ENCODE results near the gene RARRES2. TPM values are rescaled to one million over a fixed set of nuclear protein-coding genes. Genes with fewer than 3 reads are reported as not detected.

Gene RARRES2
- total RNA-seq, 4 donors from 2014 or later: 12.8 to 23.4 (median 16.5) TPM

DNA sequence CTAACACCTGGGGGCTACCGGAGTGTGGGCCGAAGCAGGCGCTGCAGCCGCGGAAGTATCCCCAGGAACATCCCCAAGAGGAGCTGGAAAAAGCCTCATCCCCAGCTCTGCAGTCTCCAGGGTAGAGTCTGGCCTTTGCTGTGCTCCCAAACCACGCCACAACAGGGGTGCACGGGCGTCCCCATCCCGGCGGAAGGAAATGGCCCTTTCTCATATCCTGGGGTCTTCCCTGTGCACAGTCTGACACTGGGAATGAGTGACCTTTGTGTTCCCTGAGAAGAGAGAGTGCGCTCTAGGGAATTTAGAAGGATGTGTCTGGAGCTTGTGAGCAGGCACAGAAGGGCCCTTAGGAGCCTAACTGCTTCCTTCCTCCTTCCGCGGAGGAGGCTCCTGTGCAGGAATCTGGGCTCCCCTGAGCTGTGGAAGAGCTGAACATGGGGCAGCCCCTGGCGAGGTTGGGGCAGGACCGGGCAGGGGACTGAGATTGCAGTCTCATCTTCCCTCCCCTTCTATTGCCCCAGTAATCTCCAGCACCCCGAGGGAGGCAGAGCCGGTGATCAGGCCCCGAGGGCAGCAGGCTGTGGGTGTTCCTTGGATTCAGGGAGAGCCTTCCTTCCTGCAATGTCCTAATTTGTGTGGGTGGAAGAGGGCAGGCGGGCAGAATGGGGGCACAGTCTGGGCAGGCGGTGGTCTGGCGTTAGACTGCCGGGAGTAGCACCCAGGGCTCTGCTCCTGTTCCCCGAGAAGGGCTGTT lies 28.5 kb upstream of the RARRES2 start:
- Histone ChIP-seq H3K27ac (peak overlapping the region; percentile 93), H3K9me3 (no peaks in the 10 kb centered on the region), H3K27me3 (no peaks in the 10 kb centered on the region), H3K36me3 (peaks cover 32% of the 10 kb centered on the region), H3K4me1 (peaks cover 58% of the 10 kb centered on the region), H3K4me3 (peak overlapping the region; percentile 75)
- DNase-seq (ENCODE audit: low spot score in 2 of 2): no peak
- 38% methylated on average over 20 of the region's 23 CpGs for WGBS
- TF ChIP-seq, protein P1, sequence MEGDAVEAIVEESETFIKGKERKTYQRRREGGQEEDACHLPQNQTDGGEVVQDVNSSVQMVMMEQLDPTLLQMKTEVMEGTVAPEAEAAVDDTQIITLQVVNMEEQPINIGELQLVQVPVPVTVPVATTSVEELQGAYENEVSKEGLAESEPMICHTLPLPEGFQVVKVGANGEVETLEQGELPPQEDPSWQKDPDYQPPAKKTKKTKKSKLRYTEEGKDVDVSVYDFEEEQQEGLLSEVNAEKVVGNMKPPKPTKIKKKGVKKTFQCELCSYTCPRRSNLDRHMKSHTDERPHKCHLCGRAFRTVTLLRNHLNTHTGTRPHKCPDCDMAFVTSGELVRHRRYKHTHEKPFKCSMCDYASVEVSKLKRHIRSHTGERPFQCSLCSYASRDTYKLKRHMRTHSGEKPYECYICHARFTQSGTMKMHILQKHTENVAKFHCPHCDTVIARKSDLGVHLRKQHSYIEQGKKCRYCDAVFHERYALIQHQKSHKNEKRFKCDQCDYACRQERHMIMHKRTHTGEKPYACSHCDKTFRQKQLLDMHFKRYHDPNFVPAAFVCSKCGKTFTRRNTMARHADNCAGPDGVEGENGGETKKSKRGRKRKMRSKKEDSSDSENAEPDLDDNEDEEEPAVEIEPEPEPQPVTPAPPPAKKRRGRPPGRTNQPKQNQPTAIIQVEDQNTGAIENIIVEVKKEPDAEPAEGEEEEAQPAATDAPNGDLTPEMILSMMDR (IDR thresholded peaks at IDR 0.05): no peak
- TF ChIP-seq EP300 (IDR thresholded peaks at IDR 0.05) (no peak), POLR2A (IDR thresholded peaks at IDR 0.05) (no peak), POLR2AphosphoS5 (IDR thresholded peaks at IDR 0.05) (no peak)

DNA sequence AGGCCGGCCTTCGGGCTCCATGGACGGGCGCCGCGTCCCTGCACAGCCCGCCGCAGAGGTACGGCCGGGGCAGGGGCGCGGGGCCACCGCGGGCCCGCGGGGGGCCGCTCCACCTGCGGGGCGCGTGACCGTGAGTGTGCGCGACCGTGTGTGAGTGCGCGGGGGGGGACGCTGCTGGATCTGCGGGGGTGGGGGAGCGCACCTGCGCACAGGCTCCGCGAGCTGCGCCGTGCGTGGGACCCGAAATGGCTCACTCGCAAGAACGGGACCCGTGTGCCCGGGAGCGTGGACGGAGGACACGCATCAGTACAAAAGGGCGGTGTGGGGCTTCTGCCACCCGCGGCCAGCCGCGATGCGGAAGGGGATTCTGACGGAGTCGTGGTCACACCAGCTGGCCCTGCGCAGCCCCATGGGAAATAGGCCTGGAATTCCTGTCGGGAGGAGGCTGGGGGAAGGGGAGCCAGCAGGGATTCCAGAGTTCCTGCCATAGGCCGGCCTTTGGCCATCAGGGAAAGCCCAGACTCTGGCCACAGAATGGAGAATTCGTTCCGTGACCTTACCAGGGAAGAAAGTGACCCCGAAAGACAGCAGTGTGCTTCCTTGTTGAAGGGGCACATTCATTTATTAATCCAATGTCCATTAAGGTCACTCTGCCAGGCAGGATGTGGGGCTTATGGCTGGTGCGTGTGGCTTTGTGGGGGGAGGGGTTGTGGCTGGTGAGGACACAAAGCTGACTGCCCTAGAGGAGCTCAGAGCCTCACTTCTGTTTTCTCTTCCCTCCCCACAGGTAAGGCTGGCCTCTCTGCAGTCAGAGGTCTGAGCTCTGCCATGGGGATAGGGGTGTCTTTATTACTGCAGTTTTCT lies 27.7 kb upstream of the RARRES2 start:
- peaks cover 56% of the 10 kb centered on the region for H3K4me1 ChIP-seq
- no peaks in the 10 kb centered on the region for H3K9me3 ChIP-seq
- peak overlapping the region; percentile 75 for H3K4me3 ChIP-seq
- WGBS: 7% methylated on average over 5 of the region's 58 CpGs
- no peak for DNase-seq (ENCODE audit: low spot score in 2 of 2)
- peaks cover 28% of the 10 kb centered on the region for H3K36me3 ChIP-seq
- no peaks in the 10 kb centered on the region for H3K27me3 ChIP-seq
- peak overlapping the region; percentile 93 for H3K27ac ChIP-seq
- TF ChIP-seq POLR2A (IDR thresholded peaks at IDR 0.05) (no peak), POLR2AphosphoS5 (IDR thresholded peaks at IDR 0.05) (peak in 1 of 3 donors; percentile 13)

DNA sequence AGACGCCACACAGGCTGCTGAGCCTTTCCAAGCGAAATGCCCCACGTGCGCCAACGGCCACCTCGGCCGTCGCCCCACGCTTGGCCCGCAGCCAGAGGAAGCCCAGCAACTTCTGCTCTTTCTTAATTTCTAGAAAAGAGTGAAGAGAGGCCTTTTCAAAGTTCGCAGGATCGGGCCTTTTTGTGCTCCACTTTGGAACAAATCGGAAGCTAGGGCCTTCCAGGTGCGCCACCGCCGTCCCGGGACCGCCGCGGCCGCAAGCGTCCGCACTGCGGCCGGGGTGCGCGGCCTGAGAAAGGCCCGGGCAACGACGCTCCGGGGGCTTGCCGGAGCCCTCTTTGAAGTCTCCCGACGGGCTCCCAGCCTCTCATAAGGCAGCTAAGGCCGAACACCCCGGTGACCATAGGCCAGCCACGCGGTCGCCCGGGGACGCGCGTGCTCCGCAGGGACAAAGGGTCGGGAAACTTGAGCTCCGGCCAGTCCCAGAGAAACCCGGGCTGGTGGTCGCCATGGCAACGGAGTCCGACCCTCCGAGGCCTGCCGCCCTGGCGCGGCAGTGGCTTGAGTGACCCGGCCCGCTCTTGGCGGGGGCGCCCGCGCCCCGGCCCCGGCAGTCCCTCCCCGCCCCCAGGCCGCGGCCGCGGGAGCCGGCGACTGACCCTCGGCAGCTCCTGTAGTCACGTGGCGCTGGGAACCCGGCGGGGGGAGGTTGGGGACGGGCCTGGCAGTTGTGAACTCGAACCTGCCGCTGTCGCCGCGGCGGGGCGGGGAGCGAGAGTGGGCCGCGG lies 26.9 kb upstream of the RARRES2 start, which contains the start of gene REPIN1:
Gene REPIN1, plus strand, starts transcription at position 727 of the 788 bp plus-strand sequence. CDS start 890 bp downstream, outside the sequence.
- under 1% methylated on average over 47 of the region's 85 CpGs for WGBS
- peak within 1 kb of the TSS; percentile 93 for H3K27ac ChIP-seq
- H3K4me1 ChIP-seq: peaks cover 48% of the 10 kb centered on the region
- TF ChIP-seq, protein P1 (IDR thresholded peaks at IDR 0.05): no peak
- TF ChIP-seq POLR2AphosphoS5 (IDR thresholded peaks at IDR 0.05) (peak in 2 of 3 donors; percentile 13 to 82), POLR2A (IDR thresholded peaks at IDR 0.05) (peak in 1 of 2 donors; percentile 43), EP300 (IDR thresholded peaks at IDR 0.05) (no peak)
- no peaks in the 10 kb centered on the region for H3K27me3 ChIP-seq
- DNase-seq (ENCODE audit: low spot score in 2 of 2): peak; percentile 94 to 97
- peaks cover 22% of the 10 kb centered on the region for H3K36me3 ChIP-seq
- H3K4me3 ChIP-seq: peak within 1 kb of the TSS; percentile 75
- H3K9me3 ChIP-seq: no peaks in the 10 kb centered on the region

DNA sequence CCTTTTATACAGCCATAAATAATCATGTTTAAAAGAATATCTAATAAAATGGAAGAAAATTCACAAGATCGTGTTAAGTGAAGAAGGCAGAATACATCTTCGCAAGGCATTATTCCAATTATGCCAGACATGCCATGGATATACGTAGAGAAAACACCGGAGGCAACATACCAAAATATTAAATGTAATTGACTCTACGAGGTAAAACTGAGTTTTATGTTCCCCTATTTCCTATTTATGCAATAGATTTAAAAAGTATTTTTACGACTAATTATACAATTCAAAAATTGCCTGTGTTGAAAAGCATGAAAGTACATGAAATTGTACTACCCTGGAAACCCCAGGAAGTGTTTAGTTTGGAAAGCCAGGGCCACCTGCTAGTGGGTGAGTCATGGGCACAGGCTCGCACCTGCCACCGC lies 26.3 kb upstream of the RARRES2 start:
- TF ChIP-seq, protein P1 (IDR thresholded peaks at IDR 0.05): no peak
- TF ChIP-seq POLR2A (IDR thresholded peaks at IDR 0.05) (no peak), POLR2AphosphoS5 (IDR thresholded peaks at IDR 0.05) (no peak)
- Histone ChIP-seq H3K27me3 (no peaks in the 10 kb centered on the region), H3K4me3 (peak overlapping the region; percentile 75), H3K9me3 (no peaks in the 10 kb centered on the region), H3K36me3 (peaks cover 17% of the 10 kb centered on the region), H3K27ac (peak overlapping the region; percentile 93), H3K4me1 (peaks cover 42% of the 10 kb centered on the region)
- no peak for DNase-seq (ENCODE audit: low spot score in 2 of 2)
- WGBS: 35% methylated on average over 8 of the region's 8 CpGs

DNA sequence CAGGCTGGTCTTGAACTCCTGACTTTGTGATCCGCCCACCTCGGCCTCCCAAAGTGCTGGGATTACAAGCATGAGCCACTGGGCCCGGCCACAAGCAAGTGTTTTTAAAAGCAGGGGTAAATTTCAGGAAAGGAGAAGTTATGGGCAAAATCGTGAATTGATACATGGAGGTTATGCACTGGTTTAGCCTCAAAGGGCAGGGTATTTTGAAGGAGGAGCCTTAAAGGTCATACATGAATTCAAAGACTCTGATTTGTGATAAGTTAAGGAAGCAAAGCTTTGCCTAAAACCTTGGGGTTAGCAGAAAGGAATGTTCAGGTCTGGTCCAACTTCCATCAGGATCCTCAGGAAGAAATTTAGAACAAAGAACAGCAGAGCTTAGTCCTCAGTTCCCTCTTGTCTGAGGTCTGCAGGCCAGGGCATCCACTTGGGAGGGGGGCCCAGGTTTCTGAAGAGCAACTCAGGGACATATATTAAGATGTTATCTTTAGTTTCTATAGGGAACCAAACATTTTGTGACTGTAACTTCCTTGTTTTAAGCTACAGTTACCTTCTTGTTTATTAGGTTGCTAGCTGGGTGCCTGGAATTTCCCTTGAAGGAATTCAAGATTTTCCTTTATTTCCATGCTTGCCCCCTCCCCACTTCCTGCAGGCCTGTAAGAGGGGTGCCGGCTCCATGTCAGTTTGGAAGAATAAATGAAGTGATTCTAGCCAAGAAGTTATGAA lies 24.4 kb upstream of the RARRES2 start:
- Histone ChIP-seq H3K9me3 (no peaks in the 10 kb centered on the region), H3K4me1 (peaks cover 28% of the 10 kb centered on the region), H3K27me3 (no peaks in the 10 kb centered on the region), H3K4me3 (no peak overlapping the region), H3K36me3 (no peaks in the 10 kb centered on the region), H3K27ac (no peak overlapping the region)
- DNase-seq (ENCODE audit: low spot score in 2 of 2): no peak
- WGBS: 87% methylated on average over 5 of the region's 5 CpGs
- TF ChIP-seq, protein P1 (IDR thresholded peaks at IDR 0.05): no peak
- TF ChIP-seq EP300 (IDR thresholded peaks at IDR 0.05): no peak

All from suprapubic skin (tissue), 4 donors.